GM19328 (cell line): ENCODE measurements around the gene CFAP251.
"Not testable (repeated sequence)": the region's sequence is repeated elsewhere in the genome, so short reads cannot be mapped to it uniquely, and the experiment has no call there.

Experiments
- ATAC-seq: cut with Tn5 transposase; IDR thresholded peaks from one replicate; pipeline ENCODE4 v1.9.1; 2021; ENCODE audit warnings: mild to moderate bottlenecking, moderate library complexity; ENCODE audit not compliant: unreplicated experiment

CFAP251 gene

GRCh38 chr12:121917950-121918678 lies at the start of gene CFAP251:
CFAP251 (plus strand) TSS chr12:121918592; CDS start chr12:121921306, 2,714 bp downstream.
- peak; percentile 86 for ATAC-seq

GRCh38 chr12:121869229-121869628 lies 49.2 kb upstream of the CFAP251 start:
- not testable (repeated sequence) for ATAC-seq

- ATAC-seq: no peak
Observed at GRCh38 chr12:121871467-121871866, 46.9 kb upstream of the CFAP251 start.

GRCh38 chr12:121872546-121873215 lies 45.7 kb upstream of the CFAP251 start:
- ATAC-seq: no peak

GRCh38 chr12:121873216-121873569 lies 45.2 kb upstream of the CFAP251 start:
- no peak for ATAC-seq

- no peak for ATAC-seq
Observed at GRCh38 chr12:121874071-121874470, 44.3 kb upstream of the CFAP251 start.

GRCh38 chr12:121875582-121875981 lies 42.8 kb upstream of the CFAP251 start:
- no peak for ATAC-seq

GRCh38 chr12:121876080-121876447 lies 42.3 kb upstream of the CFAP251 start:
- not testable (repeated sequence) for ATAC-seq

GRCh38 chr12:121883315-121883660 lies 35.1 kb upstream of the CFAP251 start:
- no peak for ATAC-seq

- ATAC-seq: not testable (repeated sequence)
Observed at GRCh38 chr12:121885129-121885528, 33.3 kb upstream of the CFAP251 start.

- no peak for ATAC-seq
Observed at GRCh38 chr12:121888083-121888477, 30.3 kb upstream of the CFAP251 start.

GRCh38 chr12:121888478-121889273 lies 29.7 kb upstream of the CFAP251 start, which contains the start of gene PSMD9:
PSMD9 (plus strand) TSS chr12:121888790; CDS start chr12:121888857, 67 bp downstream.
- ATAC-seq: peak; percentile 95

- ATAC-seq: no peak
Observed at GRCh38 chr12:121889274-121889624, 29.1 kb upstream of the CFAP251 start.

- ATAC-seq: not testable (repeated sequence)
Observed at GRCh38 chr12:121889661-121890060, 28.7 kb upstream of the CFAP251 start.

- no peak for ATAC-seq
Observed at GRCh38 chr12:121892673-121893561, 25.5 kb upstream of the CFAP251 start.

- no peak for ATAC-seq
Observed at GRCh38 chr12:121893961-121894460, 24.4 kb upstream of the CFAP251 start.

- ATAC-seq: no peak
Observed at GRCh38 chr12:121894633-121895032, 23.8 kb upstream of the CFAP251 start.

- ATAC-seq: no peak
Observed at GRCh38 chr12:121898287-121898686, 20.1 kb upstream of the CFAP251 start.

- ATAC-seq: no peak
Observed at GRCh38 chr12:121899590-121899989, 18.8 kb upstream of the CFAP251 start.

GRCh38 chr12:121903202-121903601 lies 15.2 kb upstream of the CFAP251 start:
- no peak for ATAC-seq

GRCh38 chr12:121905746-121906145 lies 12.6 kb upstream of the CFAP251 start:
- ATAC-seq: no peak
